OCI-M2 (cell line): ENCODE measurements around the gene BORCS6.

ENCODE experiments used
- DNase-seq: peaks from one replicate; lab custom pipeline; 2025; ENCODE audit not compliant: unreplicated experiment; lab: John Stamatoyannopoulos, UW

The BORCS6 gene

DNA sequence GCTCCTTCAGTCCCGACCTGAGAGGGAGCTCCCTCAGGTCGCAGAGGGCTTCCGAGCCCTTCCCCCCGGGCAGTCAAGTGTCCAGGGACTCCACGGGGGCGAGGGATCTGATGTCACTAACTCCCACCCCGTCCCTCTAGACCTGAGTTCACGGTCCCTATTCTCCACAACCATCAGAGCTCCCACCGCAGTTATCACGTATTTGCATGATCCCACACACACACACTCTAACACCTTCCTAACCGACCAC is 34.1 kb downstream of the BORCS6 start:
- DNase-seq = no peak

- DNase-seq = no peak
These were observed 34.6 kb downstream of the BORCS6 start for GRCh38 chr17:8155231-8155995.

- DNase-seq = no peak
These were observed 35.3 kb downstream of the BORCS6 start for GRCh38 chr17:8154608-8155155.

- DNase-seq = no peak
These were observed 35.9 kb downstream of the BORCS6 start for GRCh38 chr17:8153957-8154607.

DNA sequence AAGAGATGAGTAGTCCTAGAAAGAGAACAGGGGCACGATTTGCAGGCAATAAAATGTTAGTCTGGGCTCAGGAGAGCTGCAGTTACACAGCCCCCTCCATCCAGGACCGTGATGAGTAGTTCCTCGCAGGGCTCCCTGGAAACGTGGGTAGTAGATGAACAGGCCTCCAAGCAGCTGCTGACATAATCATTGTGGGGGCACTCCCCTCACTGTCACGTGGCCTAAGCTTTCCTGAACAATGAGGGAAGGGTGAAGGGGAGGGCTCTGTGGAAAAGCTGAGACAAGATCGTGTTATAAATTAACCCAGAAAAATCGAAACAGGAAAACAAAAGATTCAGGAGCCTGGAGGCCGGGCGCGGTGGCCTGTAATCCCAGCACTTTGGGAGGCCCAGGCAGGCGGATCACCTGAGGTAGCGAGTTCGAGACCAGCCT is 36.4 kb downstream of the BORCS6 start:
- DNase-seq = no peak

DNA sequence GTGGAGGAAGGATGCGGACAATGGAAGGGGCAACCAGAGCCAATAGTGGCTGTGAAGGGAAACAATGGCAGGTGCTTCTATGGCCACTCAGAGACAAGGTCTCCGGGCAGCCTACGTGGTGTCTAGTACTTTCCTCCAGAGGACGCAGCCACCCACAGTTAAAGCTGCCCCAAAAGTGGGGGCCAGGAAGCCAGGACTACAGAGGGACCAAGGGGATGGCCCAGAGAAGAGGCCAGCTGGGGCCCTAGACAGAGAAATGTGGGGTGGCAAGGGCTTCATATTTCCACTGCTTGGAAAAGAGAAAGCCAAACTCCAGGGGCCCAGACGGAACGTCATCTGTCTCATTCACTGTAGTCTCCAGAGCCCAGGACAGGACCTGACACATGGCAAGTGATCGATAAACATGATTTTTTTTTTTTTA is 36.9 kb downstream of the BORCS6 start:
- DNase-seq = no peak

DNA sequence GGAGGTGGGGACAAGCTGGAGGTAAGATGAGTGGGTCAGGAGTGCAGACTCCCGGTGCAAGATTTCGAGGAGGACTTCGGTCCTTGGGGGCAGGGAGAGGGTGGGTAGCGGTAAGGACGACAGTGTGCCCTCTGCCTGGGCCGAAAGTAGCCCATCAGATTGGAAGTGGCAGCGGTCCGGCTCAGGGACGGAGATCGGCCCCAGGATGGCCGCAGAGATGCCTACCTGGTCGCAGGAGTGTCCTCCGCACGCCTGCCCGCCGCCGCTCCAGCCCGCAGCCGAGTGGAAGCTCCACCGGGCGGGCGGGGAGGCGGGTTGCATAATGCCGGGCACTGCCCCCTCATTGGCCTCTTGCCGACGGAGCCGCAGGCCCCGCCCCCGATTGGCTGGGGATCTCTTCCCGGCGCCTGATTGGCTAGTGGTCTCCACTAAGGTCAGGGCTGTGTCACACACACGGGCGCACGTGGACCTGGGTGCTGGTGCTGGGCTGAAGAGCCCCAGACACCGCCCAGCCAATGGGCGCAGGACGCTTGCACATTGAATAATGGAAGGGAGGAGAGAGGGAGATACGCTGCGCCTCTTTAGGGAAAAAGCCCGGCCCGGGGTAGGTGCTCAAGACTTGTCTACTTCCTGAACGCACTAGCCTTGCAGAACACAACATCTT is 37.7 kb downstream of the BORCS6 start, which contains the start of gene PER1:
PER1 (minus strand) TSS at position 293 of the 664 bp plus-strand sequence. CDS start 1,698 bp downstream, outside the sequence.
- no peak for DNase-seq

GRCh38 chr17:8151641-8152111 is 38.3 kb downstream of the BORCS6 start:
- DNase-seq = no peak

DNA sequence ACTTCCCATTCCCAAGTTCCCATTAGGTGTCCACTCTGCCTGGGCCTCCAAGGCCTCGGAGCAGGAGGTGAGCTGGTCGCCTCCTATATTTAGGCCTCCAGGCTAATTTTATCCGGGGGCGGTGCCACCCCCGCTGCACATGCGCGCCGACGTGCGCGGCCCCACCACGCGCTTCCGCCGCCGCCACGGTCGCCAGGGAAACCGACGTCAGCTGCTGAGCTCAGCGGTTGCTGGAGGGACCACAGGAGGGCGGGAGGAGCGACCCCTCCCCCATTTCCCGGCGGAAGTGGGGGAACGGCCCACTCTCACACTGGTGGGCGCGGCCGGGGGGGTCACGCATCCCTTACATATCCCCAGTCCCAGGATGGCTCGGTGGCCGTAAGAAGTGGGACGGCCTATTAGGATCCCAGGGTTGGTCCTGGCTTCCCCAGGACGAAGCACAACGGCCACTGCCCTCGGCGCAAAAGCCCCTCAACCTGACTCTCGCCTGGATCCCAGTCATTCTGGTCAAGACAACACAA is 38.8 kb downstream of the BORCS6 start:
- no peak for DNase-seq

DNA sequence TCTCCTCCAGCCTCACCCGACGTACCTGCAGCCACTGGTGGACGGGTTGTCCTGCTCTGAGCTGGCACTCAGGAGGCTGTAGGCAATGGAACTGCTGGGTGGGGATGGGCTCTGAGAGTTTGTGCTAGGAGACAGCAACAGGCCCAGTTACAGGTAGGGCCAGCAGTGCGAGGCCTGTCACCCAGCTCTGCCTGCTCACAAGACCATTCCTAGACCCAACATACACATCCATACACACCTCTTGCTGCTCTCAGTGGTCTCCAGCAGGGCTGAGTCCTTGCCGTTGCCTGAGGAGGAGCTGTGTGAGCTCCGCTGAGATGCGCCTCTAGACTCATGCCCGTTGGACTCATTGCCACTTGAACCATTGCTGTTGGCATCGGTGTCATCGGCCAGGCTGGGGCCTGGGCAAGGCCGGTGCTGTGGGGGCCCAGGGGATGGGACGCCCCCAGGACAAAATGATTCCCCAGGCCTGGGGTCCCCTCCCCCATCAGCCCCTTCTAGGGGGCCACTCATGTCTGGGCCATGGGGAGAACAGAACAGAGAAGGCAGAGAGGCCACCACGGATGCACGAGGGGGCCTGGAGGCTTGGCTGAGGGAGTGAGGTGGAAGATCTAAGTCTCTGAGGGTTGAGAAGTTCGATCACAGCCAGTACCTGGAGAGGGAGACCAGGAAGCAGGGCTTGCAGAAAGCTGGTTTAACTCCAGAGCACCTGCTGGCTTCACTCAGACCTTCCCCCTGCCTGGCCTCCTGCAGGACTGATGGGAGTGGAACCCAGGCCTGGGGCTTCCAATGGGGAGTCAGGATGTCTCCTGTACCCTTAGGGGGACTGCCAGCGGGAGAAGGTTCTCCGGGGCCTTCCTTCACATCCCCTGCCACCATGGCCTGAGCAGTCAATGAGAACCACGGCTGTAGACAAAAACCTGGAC is 39.5 kb downstream of the BORCS6 start:
- DNase-seq = no peak

DNA sequence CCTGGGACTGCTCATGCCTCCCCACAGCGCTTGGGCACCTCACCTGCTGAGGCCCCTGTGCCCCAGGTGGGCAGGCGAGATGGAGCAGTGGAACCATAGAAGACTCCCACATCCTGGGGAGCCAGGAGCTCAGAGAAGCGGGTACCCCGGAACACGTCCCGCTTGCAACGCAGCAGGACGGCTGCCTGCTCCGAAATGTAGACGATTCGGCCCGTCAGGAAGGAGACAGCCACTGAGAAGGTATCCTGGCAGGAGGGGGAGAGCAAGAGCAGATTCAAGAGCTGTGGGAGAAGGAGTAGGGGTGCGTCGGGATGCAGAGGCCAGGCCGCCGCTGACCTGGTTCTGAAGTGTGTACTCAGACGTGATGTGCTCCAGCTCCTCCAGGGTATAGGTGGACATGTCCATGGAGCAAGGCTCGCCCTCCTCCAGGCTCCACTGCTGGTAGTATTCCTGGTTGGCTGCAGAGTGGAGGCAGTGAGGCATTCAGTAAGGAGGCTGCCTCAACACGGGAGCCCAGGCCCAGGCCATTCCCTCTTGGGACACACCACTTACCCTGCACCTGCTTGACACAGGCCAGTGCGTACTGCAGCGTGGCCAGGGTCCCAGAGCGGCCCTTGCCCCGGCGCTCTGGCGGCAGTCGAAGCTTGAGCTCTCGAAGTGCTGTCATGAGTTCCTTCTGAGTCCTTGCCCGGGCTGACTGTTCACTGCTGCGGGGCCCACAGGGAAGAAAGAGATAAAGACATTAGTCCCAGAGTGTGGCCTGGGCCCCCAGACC is 40.4 kb downstream of the BORCS6 start:
- DNase-seq = no peak

DNA sequence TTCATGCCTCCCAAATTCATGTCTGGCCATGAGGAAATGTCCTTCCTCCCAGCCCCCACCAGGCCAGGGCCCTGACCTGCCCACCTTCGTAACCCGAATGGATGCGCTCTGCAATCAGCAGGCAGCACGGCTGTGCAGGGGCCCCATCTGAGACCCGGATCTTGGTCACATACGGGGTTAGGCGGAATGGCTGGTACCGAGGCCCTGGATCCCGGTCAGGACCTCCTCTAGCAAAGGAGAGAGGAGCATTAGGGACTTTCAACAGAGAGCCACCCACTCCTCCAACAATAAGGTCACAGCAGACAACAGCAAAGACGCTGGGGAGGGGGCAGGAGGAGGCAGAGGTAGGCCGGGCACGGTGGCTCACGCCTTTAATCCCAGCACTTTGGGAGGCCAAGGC is 41.4 kb downstream of the BORCS6 start:
- DNase-seq = no peak

DNA sequence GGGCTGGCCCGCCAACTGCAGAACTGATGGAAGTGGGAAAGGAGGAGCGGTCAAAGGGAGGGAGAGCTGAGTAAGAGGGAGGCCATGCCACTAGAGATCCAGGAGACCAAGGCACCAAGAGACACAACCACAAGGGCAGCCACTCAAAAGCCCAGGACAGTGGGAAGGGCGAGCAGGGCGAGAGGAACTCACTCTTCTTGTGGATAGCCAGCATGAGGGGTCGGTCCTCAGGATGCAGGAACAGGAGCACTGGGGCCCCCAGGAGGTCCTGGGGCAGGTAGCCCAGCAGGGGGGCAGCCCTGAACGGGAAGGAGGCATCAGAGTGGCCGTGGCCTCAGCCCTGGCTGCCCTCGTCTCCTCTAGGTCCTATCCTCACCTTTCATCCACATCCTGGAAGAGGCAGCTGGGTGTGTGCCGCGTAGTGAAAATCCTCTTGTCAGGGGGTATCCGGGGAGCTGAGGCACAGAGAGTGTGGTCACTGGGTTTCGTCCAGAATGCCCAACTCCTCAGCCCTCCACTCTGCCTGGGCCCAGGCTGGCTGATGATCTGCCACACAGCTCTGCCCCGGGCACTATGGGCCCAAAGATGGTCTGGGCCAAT is 42.1 kb downstream of the BORCS6 start:
- no peak for DNase-seq

GRCh38 chr17:8147141-8147804 is 42.7 kb downstream of the BORCS6 start:
- no peak for DNase-seq

GRCh38 chr17:8146381-8147140 is 43.4 kb downstream of the BORCS6 start:
- no peak for DNase-seq

GRCh38 chr17:8145811-8146210 is 44.2 kb downstream of the BORCS6 start:
- DNase-seq = no peak

DNA sequence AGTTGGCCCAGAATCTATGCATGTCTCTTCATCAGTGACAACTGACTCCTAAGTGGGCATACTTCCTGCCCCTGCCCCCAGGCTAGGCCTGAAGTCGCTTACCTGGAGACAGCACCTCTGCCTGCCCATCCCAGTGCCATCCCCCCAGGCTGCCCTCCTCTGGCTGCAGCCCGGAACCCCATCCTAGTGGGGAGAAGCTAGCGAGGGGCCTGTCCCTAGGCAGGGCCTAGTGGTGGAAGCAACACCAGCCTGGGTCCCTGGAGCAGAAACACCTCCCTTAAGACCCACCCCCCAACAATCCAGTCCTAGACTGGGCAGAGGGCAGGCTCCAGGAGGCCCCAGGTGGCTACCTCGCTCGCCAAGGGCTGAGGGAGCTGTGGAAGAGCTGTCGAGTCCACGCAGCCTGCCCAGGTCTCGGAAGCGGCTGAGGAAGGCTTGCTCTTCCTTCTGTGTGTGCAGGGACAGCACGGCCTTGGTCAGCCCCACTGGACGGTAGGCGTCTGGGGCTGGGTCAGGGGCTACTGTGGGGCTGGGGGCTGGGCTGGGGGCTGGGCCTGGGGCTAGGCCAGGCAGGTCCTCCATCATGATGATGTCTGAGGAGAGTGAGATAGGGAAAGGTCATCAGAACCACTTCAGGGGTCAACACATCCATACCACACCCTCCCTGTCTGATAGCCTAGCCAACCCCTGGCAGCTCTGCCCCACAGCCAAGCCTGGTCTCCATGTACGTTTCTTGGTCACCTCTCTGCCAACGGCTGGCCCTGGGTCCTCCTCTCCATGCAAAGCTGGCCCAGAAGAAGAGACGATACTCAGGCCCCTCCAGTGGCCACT is 45.4 kb downstream of the BORCS6 start:
- no peak for DNase-seq
